H1 (cell line): Measurements from ENCODE around the gene HOXD1. TPM values are rescaled to one million over a fixed set of nuclear protein-coding genes. Genes with fewer than 3 reads are reported as not detected.
A peak's percentile ranks its signal among the peaks of the same experiment; 100 is the strongest.

Experiments used
- CTCF ChIA-PET: fragments of 300-600 bp; sonication (Branson Sonifier 250); formaldehyde crosslinking; loops from one replicate; lab custom pipeline; 2021; ENCODE audit not compliant: partially characterized antibody; lab: Charles Lee
- POLR2A ChIA-PET: fragments of 300-600 bp; sonication (Branson Sonifier 250); formaldehyde crosslinking; loops from one replicate; lab custom pipeline; 2021; ENCODE audit warnings: inconsistent platforms; ENCODE audit not compliant: partially characterized antibody; lab: Charles Lee
- DNase-seq, 2 experiments: peaks; one replicate each; pipeline versions ENCODE4 v3.0.0 to v3.0.0-alpha.2; 2010 to 2022; ENCODE audit warnings: low spot score in 2 of 2, low read depth in 1 of 2, mixed read lengths in 1 of 2
- FAIRE-seq: peaks from 2 replicates; lab custom pipeline; 2011; peaks lifted over from hg19 to GRCh38; lab: Jason Lieb, UNC
- H2AFZ ChIP-seq: 2 replicates; pipeline ENCODE4 v1.8.1; 2012; ENCODE audit warnings: low read length, inconsistent platforms
- H2AK5ac ChIP-seq: 2 replicates; pipeline ENCODE4 v1.6.1; 2013; ENCODE audit warnings: low read depth, low read length
- H2BK120ac ChIP-seq: replicated peaks from 2 replicates; pipeline ENCODE3; 2013; ENCODE audit warnings: low read depth, low read length, inconsistent platforms
- H2BK12ac ChIP-seq: 2 replicates; pipeline ENCODE4 v1.6.1; 2013; ENCODE audit warnings: low read depth, low read length
- H2BK15ac ChIP-seq: 2 replicates; pipeline ENCODE4 v1.6.1; 2013; ENCODE audit warnings: low read length
- H2BK20ac ChIP-seq: 2 replicates; pipeline ENCODE4 v1.6.1; 2013; ENCODE audit warnings: low read length
- H2BK5ac ChIP-seq: 2 replicates; pipeline ENCODE4 v1.6.1; 2013; ENCODE audit warnings: low read depth, low read length
- H3K14ac ChIP-seq: 2 replicates; pipeline ENCODE4 v1.6.1; 2013; ENCODE audit warnings: inconsistent platforms; ENCODE audit not compliant: insufficient read length
- H3K18ac ChIP-seq: 2 replicates; pipeline ENCODE4 v1.6.1; 2013; ENCODE audit warnings: low read length; ENCODE audit errors: extremely low read depth
- H3K23ac ChIP-seq: 2 replicates; pipeline ENCODE4 v1.6.1; 2013; ENCODE audit warnings: inconsistent platforms; ENCODE audit not compliant: insufficient read length
- H3K23me2 ChIP-seq: 2 replicates; pipeline ENCODE4 v1.6.1; 2013; ENCODE audit warnings: low read depth, low read length
- H3K27ac ChIP-seq: 2 replicates; pipeline ENCODE4 v1.6.1; 2011; ENCODE audit warnings: low read depth, low read length, inconsistent platforms
- H3K27me3 ChIP-seq, 4 experiments: replicated peaks in 1 of 4; 1 replicate in 1 of 4; 2 replicates in 3 of 4; pipeline versions ENCODE4 v1.6.1 to v1.8.1; 2011 to 2013; ENCODE audit warnings: low read length in 3 of 4, mild to moderate bottlenecking in 3 of 4, inconsistent platforms in 2 of 4, mixed read lengths in 2 of 4, moderate library complexity in 1 of 4; ENCODE audit not compliant: control insufficient read depth in 3 of 4, insufficient read depth in 3 of 4; ENCODE audit errors: extremely low read depth in 1 of 4
- H3K36me3 ChIP-seq, 4 experiments: 2 replicates each; pipeline versions ENCODE4 v1.6.1 to v1.8.1; 2011 to 2013; ENCODE audit warnings: mild to moderate bottlenecking in 4 of 4, low read length in 3 of 4, moderate library complexity in 2 of 4, control low read depth in 1 of 4, inconsistent platforms in 1 of 4; ENCODE audit not compliant: insufficient read depth in 4 of 4, control insufficient read depth in 2 of 4
- H3K4ac ChIP-seq: replicated peaks from 2 replicates; pipeline ENCODE3; 2013; ENCODE audit warnings: low read length, low read depth, mixed read lengths, inconsistent platforms; ENCODE audit not compliant: insufficient read length
- H3K4me1 ChIP-seq, 4 experiments: replicated peaks in 1 of 4; 1 replicate in 1 of 4; 2 replicates in 3 of 4; pipeline versions ENCODE4 v1.6.1 to v1.8.1; 2011 to 2013; ENCODE audit warnings: low read length in 3 of 4, inconsistent platforms in 2 of 4, mixed read lengths in 1 of 4; ENCODE audit not compliant: insufficient read depth in 4 of 4, control insufficient read depth in 3 of 4
- H3K4me2 ChIP-seq, 2 experiments: 2 replicates each; pipeline versions ENCODE4 v1.6.1 to v1.8.1; 2011 to 2013; ENCODE audit warnings: low read depth in 2 of 2, low read length in 2 of 2, control low read depth in 1 of 2, inconsistent platforms in 1 of 2, mild to moderate bottlenecking in 1 of 2; ENCODE audit not compliant: insufficient read depth in 1 of 2
- H3K4me3 ChIP-seq, 4 experiments: fragments of 200-600, 300-600 bp in 1 of 4; sonication (generic), shearing (Covaris generic), sonication (Bioruptor Twin) in 1 of 4; 2 replicates each; pipeline versions ENCODE4 v1.5.1 to v1.8.1; 2011 to 2016; ENCODE audit warnings: low read length in 4 of 4, low read depth in 3 of 4, control low read depth in 2 of 4, inconsistent platforms in 2 of 4, mild to moderate bottlenecking in 2 of 4, mixed read lengths in 1 of 4, moderate library complexity in 1 of 4; ENCODE audit not compliant: insufficient read depth in 2 of 4; ENCODE audit errors: extremely low read depth in 1 of 4
- H3K56ac ChIP-seq: replicated peaks from 2 replicates; pipeline ENCODE3; 2013; ENCODE audit warnings: low read depth, mild to moderate bottlenecking, mixed read lengths, low read length, inconsistent platforms; ENCODE audit not compliant: insufficient read length
- H3K79me1 ChIP-seq: 2 replicates; pipeline ENCODE4 v1.6.1; 2013; ENCODE audit warnings: low read depth, low read length, control low read depth
- H3K79me2 ChIP-seq, 2 experiments: 2 replicates each; pipeline versions ENCODE4 v1.6.1 to v1.8.1; 2012 to 2013; ENCODE audit warnings: low read length in 2 of 2, mild to moderate bottlenecking in 2 of 2, inconsistent platforms in 1 of 2; ENCODE audit not compliant: insufficient read depth in 2 of 2, control insufficient read depth in 1 of 2
- H3K9ac ChIP-seq, 4 experiments: replicated peaks in 1 of 4; 1 replicate in 1 of 4; 2 replicates in 3 of 4; pipeline versions ENCODE4 v1.6.1 to v1.8.1; 2011 to 2013; ENCODE audit warnings: low read depth in 3 of 4, low read length in 3 of 4, control low read depth in 2 of 4, mild to moderate bottlenecking in 2 of 4, moderate library complexity in 2 of 4, inconsistent platforms in 1 of 4; ENCODE audit errors: extremely low read depth in 1 of 4
- H3K9me3 ChIP-seq, 2 experiments: 2 replicates each; pipeline versions ENCODE4 v1.6.1 to v1.8.1; 2012 to 2013; ENCODE audit warnings: mild to moderate bottlenecking in 2 of 2, moderate library complexity in 2 of 2, control low read depth in 1 of 2, inconsistent platforms in 1 of 2, low read depth in 1 of 2, low read length in 1 of 2, mixed read lengths in 1 of 2; ENCODE audit not compliant: insufficient read depth in 2 of 2
- H4K20me1 ChIP-seq, 2 experiments: replicated peaks in 1 of 2; 2 replicates each; pipeline versions ENCODE3 to v1.8.1; 2011 to 2013; ENCODE audit warnings: inconsistent platforms in 2 of 2, low read length in 2 of 2, mild to moderate bottlenecking in 1 of 2; ENCODE audit not compliant: insufficient read depth in 2 of 2, control insufficient read depth in 1 of 2
- H4K5ac ChIP-seq: 2 replicates; pipeline ENCODE4 v1.6.1; 2013; ENCODE audit warnings: low read length, low read depth, mixed read lengths, inconsistent platforms; ENCODE audit not compliant: insufficient read length
- H4K8ac ChIP-seq: 2 replicates; pipeline ENCODE4 v1.8.0; 2013; ENCODE audit warnings: mild to moderate bottlenecking, moderate library complexity, low read length, inconsistent platforms; ENCODE audit not compliant: insufficient read depth; ENCODE audit errors: extremely low read depth
- H4K91ac ChIP-seq: replicated peaks from 2 replicates; pipeline ENCODE3; 2013; ENCODE audit warnings: low read length, mixed read lengths, inconsistent platforms; ENCODE audit not compliant: insufficient read length
- CTBP2 ChIP-seq: IDR thresholded peaks from 2 replicates; pipeline ENCODE4 v1.7.0; 2011; ENCODE audit warnings: borderline replicate concordance, mild to moderate bottlenecking, moderate library complexity, mixed read lengths, low read length; ENCODE audit not compliant: insufficient read depth, insufficient read length
- KDM1A ChIP-seq: fragments of 200-600, 300-600 bp; sonication (generic); IDR thresholded peaks from 2 replicates; pipeline ENCODE4 v1.7.1; 2016; ENCODE audit warnings: mild to moderate bottlenecking, low read length, borderline replicate concordance
- RNF2 ChIP-seq: fragments of 200-900, 300-1000 bp; sonication (generic); IDR thresholded peaks from 2 replicates; pipeline ENCODE4 v1.7.1; 2016; ENCODE audit warnings: borderline replicate concordance, low read depth, mild to moderate bottlenecking, antibody characterized with exemption, low read length; ENCODE audit not compliant: poor library complexity, severe bottlenecking; ENCODE audit errors: missing control alignments
- WGBS, 2 experiments: shearing (Covaris generic) in 1 of 2; methylation state at CpG; one replicate each; pipeline versions ENCODE4 v1.1.6 to v1.1.7; 2013 to 2015; ENCODE audit warnings: low lambda C conversion rate in 2 of 2, mixed read lengths in 2 of 2, inconsistent platforms in 1 of 2, low coverage in 1 of 2, missing lambda C conversion rate in 1 of 2; ENCODE audit not compliant: insufficient replicate concordance in 2 of 2, insufficient coverage in 1 of 2, insufficient read length in 1 of 2; ENCODE audit errors: extremely low coverage in 1 of 2, missing lambda C conversion rate in 1 of 2; 5-methylcytosine and 5-hydroxymethylcytosine counted together
- polyA plus RNA-seq, 7 experiments: library from polyadenylated mRNA; depleted of rRNA in 3 of 7; stranded (reverse) in 5 of 7; unstranded in 2 of 7; fragments of >200 nt in 5 of 7; fragments of 200-250 nt in 2 of 7; gene quantifications; 1 replicate in 5 of 7; 2 replicates in 1 of 7; 4 replicates in 1 of 7; pipeline versions ENCODE4 v1.2.1 to v1.2.3, GENCODE V29; 2011 to 2013; ENCODE audit warnings: missing spikeins in 2 of 7, mixed read lengths in 2 of 7
- total RNA-seq: library from RNA; stranded (reverse); fragmentation: NEBNext Ultra II Directional; extraction: Animal tissue kit (Norgen Biotek cat#: 25700); gene quantifications from 2 replicates; pipeline ENCODE4 v1.2.1, GENCODE V29; 2021

HOXD1 gene
- total and polyA plus RNA-seq, 2 of the 8 experiments (the other 6 are each of a cell fraction or from before 2014, with no cell fraction given), result 0.03 TPM; not detected in 1

- Histone ChIP-seq H3K27ac (no peak overlapping the region), H2BK20ac (no peak overlapping the region), H4K5ac (no peak overlapping the region), H2BK12ac (no peak overlapping the region), H2AK5ac (peak overlapping the region; percentile 65; the same call in 1 of the 2 replicates), H2AFZ (no peak overlapping the region), H3K56ac (no peak overlapping the region), H3K14ac (no peak overlapping the region), H3K9me3 (no peaks in the 10 kb centered on the region), H3K4me2 (peak overlapping the region in 1 of 2 experiments; percentile 39; a peak in 1 of 4 replicates), H4K91ac (no peak overlapping the region), H3K23ac (no peak overlapping the region), H2BK5ac (no peak overlapping the region), H3K23me2 (no peaks in the 10 kb centered on the region), H3K4ac (no peak overlapping the region), H3K27me3 (peaks cover 98 to 100% (median 100%) of the 10 kb centered on the region in 4 experiments), H3K79me2 (no peaks in the 10 kb centered on the region), H3K9ac (no peak overlapping the region), H3K4me1 (peaks cover 0 to 8% (median 5%) of the 10 kb centered on the region in 4 experiments; a peak in 5 of 7 replicates), H3K36me3 (peaks cover 0 to 10% (median 0%) of the 10 kb centered on the region in 4 experiments; a peak in 1 of 8 replicates), H4K8ac (no peak overlapping the region), H2BK120ac (no peak overlapping the region), H2BK15ac (no peak overlapping the region), H3K18ac (no peak overlapping the region; the same call in 1 of the 2 replicates), H3K79me1 (no peaks in the 10 kb centered on the region), H3K4me3 (no peak overlapping the region), H4K20me1 (peaks cover 32 to 42% of the 10 kb centered on the region in 2 experiments)
- POLR2A ChIA-PET, result interaction anchor here (0.9 to 1.2 kb wide), 3 partner anchors 14 to 30 kb away, joined by 3 read pairs; partner anchors contain the start of gene HOXD1
- 13% methylated on average over 29 of the region's 39 CpGs; no CpG with 5 or more reads in 1 of the 2 experiments for WGBS, 2 experiments
- DNase-seq (no peak), FAIRE-seq (no peak)
- TF ChIP-seq KDM1A (no peak), RNF2 (peak; percentile 90), CTBP2 (peak; percentile 55)
- CTCF ChIA-PET, result interaction anchor here (0.6 to 3.6 kb wide), 10 partner anchors 12 to 1038 kb away, joined by 3 to 26 read pairs (median 4); no protein-coding TSS in a partner anchor
Measured at GRCh38 chr2:176158855-176159662, 29.4 kb upstream of the HOXD1 start.
